Activated T-cell treated with anti-CD3 and anti-CD28 coated beads for 48 hours (primary cell): ENCODE measurements around the gene KIAA1217.

ENCODE experiments used
- DNase-seq: peaks from one replicate; pipeline ENCODE4 v3.0.0-alpha.2; 2020; ENCODE audit warnings: low read depth

Gene KIAA1217

GRCh38 chr10:24596217-24596930 is 387.4 kb downstream of the KIAA1217 start:
- no peak for DNase-seq

DNA sequence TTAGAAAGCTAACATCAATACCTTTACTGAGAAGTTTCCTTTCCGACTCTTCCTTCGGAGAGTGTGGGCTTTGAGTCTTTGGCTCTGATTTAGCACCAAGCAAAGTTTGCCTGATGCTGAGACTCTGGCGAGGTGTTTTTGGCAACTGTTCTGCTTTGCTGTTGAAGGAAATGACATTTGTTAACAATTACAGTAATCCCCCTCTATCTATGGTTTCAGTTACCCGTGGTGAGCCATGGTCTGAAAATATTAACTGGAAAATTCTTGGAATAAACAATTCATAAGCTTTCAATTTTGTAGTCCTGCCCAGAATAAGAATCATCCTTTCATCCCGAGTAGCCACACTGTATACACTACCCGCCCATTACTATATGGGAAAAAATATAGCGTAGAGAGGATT is 388.5 kb downstream of the KIAA1217 start:
- no peak for DNase-seq
